Measurements from ENCODE around the gene SOCS1. TPM values are rescaled to one million over a fixed set of nuclear protein-coding genes. Genes with fewer than 3 reads are reported as not detected.

Gene SOCS1
- total and polyA plus RNA-seq, 12 donors, result 0.60 to 12.2 (median 2.5) TPM

- intact Hi-C loops (cut with DNase I), result no loop called here
Measured at GRCh38 chr16:11204513-11205047, 51.4 kb downstream of the SOCS1 start.

More at GRCh38 chr16:11204513-11205047, 51.4 kb downstream of the SOCS1 start:
- peaks cover 0 to 61% (median 0%) of the 10 kb centered on the region in 9 donors for H3K4me1 ChIP-seq
- no peaks in the 10 kb centered on the region for H3K27me3 ChIP-seq
- no peaks in the 10 kb centered on the region for H3K36me3 ChIP-seq
- ATAC-seq (no peak), DNase-seq (no peak)
- WGBS, 2 donors, result 70 to 71% methylated on average over 4 of the region's 4 CpGs
- TF ChIP-seq, protein P1, sequence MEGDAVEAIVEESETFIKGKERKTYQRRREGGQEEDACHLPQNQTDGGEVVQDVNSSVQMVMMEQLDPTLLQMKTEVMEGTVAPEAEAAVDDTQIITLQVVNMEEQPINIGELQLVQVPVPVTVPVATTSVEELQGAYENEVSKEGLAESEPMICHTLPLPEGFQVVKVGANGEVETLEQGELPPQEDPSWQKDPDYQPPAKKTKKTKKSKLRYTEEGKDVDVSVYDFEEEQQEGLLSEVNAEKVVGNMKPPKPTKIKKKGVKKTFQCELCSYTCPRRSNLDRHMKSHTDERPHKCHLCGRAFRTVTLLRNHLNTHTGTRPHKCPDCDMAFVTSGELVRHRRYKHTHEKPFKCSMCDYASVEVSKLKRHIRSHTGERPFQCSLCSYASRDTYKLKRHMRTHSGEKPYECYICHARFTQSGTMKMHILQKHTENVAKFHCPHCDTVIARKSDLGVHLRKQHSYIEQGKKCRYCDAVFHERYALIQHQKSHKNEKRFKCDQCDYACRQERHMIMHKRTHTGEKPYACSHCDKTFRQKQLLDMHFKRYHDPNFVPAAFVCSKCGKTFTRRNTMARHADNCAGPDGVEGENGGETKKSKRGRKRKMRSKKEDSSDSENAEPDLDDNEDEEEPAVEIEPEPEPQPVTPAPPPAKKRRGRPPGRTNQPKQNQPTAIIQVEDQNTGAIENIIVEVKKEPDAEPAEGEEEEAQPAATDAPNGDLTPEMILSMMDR (IDR thresholded peaks at IDR 0.05), result no peak
- H3K27ac ChIP-seq, result no peak overlapping the region
- H3K9me3 ChIP-seq, result peaks cover 0 to 9% (median 0%) of the 10 kb centered on the region in 11 donors
- H3K4me3 ChIP-seq, result no peak overlapping the region

Other genes with a start within 250 kb of the SOCS1 start
- not detected for gene TNP2, start 13.1 kb upstream of the SOCS1 start, total RNA-seq
- gene TNP2, start 13.1 kb upstream of the SOCS1 start, polyA plus RNA-seq, result not detected
- not detected for gene PRM3, start 17.4 kb upstream of the SOCS1 start, total RNA-seq
- gene PRM3, start 17.4 kb upstream of the SOCS1 start, polyA plus RNA-seq, result not detected
- not detected for gene PRM2, start 20.3 kb upstream of the SOCS1 start, total RNA-seq
- not detected for gene PRM2, start 20.3 kb upstream of the SOCS1 start, polyA plus RNA-seq
- not detected for gene PRM1, start 25.1 kb upstream of the SOCS1 start, total RNA-seq
- not detected for gene PRM1, start 25.1 kb upstream of the SOCS1 start, polyA plus RNA-seq
- gene RMI2, start 89.3 kb upstream of the SOCS1 start, total RNA-seq, result 1 to 10 TPM in 7 of 10 donors, under 1 TPM in 3; 0.22 to 3.8 (median 1.5) TPM
- gene RMI2, start 89.3 kb upstream of the SOCS1 start, polyA plus RNA-seq, result under 1 TPM; 0.22 to 0.78 TPM

Measured in heart right ventricle (tissue), 16 donors.